ENCODE data around the gene SRRM4.

SRRM4 gene

DNA sequence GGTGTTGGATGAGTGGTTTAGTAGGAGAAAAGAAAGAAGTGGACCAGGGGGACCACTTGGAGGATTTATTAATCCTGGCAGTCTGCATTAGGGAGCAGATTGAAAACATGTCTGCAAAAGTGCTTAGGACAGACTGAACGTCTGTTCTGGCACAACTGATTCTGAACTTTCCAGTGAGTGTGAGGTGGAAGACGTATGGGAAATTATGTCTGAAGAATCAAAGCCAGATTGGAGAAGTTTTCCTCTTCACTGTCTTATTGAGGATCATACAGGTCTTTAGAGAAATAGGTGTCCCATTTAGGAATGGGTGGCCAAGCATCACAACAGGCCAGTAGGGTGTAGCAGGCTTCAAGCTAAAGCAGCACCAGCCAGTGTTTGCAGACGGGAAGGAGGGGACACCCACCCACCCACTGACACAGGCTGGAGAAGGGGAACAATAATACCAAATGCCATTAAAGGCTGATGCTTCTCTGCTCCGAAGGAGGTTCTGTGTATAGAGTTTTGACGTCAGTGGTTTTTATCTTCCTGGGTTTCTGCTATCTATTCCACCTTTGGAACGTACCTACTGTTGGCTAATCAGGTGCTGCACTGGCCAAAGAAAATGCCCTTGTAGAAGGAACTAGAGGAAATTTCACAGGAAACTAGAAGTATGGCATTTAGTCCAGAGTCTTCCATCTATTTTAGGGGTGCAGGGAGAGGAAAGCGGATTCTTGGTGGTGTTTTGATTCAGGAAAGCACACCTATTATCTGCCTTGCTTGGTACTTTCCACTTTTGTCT lies 1.8 kb downstream of the SRRM4 start:
- TF ChIP-seq POLR2A (IDR thresholded peaks at IDR 0.05; ENCODE audit: extremely low read depth, insufficient read length): no peak
- TF ChIP-seq MYC (IDR thresholded peaks at IDR 0.05; ENCODE audit: low read depth, low read length): no peak
- TF ChIP-seq, protein P1, sequence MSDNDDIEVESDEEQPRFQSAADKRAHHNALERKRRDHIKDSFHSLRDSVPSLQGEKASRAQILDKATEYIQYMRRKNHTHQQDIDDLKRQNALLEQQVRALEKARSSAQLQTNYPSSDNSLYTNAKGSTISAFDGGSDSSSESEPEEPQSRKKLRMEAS (IDR thresholded peaks at IDR 0.05; ENCODE audit: low read depth, low read length): no peak
- TF ChIP-seq, protein P2, sequence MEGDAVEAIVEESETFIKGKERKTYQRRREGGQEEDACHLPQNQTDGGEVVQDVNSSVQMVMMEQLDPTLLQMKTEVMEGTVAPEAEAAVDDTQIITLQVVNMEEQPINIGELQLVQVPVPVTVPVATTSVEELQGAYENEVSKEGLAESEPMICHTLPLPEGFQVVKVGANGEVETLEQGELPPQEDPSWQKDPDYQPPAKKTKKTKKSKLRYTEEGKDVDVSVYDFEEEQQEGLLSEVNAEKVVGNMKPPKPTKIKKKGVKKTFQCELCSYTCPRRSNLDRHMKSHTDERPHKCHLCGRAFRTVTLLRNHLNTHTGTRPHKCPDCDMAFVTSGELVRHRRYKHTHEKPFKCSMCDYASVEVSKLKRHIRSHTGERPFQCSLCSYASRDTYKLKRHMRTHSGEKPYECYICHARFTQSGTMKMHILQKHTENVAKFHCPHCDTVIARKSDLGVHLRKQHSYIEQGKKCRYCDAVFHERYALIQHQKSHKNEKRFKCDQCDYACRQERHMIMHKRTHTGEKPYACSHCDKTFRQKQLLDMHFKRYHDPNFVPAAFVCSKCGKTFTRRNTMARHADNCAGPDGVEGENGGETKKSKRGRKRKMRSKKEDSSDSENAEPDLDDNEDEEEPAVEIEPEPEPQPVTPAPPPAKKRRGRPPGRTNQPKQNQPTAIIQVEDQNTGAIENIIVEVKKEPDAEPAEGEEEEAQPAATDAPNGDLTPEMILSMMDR (IDR thresholded peaks at IDR 0.05; ENCODE audit: low read depth, low read length): no peak
- no peak for DNase-seq (ENCODE audit: low read depth)

DNA sequence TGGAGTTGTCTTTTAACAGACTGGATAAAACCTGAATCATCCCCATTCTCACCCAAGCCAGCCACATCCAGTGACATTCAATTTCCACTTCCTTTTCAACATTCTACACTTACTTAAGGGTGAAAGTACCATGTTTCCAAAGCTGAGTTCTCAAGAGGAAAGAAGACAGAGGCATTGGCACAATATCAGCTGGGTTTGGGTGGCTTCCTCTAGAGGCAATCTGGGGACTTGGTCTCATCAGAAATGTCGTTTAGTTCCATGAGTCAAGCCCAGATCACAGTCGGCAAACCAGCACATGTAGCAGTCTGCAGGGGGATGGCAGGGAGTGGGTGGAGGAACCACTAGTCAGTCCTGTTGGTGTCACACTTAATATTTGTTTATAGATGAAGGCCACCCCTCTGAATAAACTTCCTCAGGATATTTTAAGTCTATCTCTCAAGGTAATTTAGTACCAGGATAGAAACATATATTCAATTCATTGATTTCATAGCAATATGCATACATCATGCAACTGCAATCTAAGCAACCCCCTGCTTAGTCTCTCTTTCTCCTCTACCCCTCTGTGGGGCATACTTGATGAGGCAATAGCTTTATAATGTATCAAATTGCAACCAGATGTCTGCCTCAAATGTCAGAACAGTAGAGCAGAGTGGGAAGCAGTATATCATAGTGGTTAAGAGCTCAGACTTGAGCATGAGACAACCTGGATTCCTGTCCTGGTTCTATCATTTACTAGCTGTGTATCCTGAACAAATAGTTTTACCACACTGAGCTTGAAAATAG lies 3.0 kb downstream of the SRRM4 start:
- no peak for TF ChIP-seq MYC (IDR thresholded peaks at IDR 0.05; ENCODE audit: low read depth, low read length)
- TF ChIP-seq, protein P1 (IDR thresholded peaks at IDR 0.05; ENCODE audit: low read depth, low read length): no peak
- no peak for TF ChIP-seq POLR2A (IDR thresholded peaks at IDR 0.05; ENCODE audit: extremely low read depth, insufficient read length)
- TF ChIP-seq, protein P2 (IDR thresholded peaks at IDR 0.05; ENCODE audit: low read depth, low read length): no peak
- H3K4me3 ChIP-seq (ENCODE audit: low read depth, low read length): no peak overlapping the region
- no peak for DNase-seq (ENCODE audit: low read depth)

More for the DNA sequence above, 1.8 kb downstream of the SRRM4 start:
- H3K4me3 ChIP-seq (ENCODE audit: low read depth, low read length): no peak overlapping the region

DNA sequence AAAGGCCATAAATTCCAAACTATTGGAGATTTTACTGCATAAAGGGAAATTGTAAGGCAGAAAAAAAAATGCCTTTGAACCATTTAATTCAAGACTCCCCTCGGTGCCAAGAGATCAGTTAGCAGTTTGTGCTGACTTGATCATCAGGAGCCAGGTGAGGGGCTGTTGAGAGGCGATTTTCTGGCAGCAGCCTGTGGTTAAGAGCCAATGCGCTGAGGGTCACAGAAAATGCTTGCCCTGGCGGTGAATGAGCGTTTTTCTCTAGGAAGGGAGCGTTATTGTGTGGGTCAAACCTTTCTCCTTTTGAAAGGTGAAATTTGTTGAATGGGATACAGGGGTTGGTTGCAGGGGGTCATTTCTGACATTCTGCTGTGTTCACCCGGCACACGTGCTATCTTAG lies 4.7 kb downstream of the SRRM4 start:
- no peak overlapping the region for H3K4me3 ChIP-seq (ENCODE audit: low read depth, low read length)
- TF ChIP-seq, protein P1 (IDR thresholded peaks at IDR 0.05; ENCODE audit: low read depth, low read length): no peak
- no peak for DNase-seq (ENCODE audit: low read depth)

DNA sequence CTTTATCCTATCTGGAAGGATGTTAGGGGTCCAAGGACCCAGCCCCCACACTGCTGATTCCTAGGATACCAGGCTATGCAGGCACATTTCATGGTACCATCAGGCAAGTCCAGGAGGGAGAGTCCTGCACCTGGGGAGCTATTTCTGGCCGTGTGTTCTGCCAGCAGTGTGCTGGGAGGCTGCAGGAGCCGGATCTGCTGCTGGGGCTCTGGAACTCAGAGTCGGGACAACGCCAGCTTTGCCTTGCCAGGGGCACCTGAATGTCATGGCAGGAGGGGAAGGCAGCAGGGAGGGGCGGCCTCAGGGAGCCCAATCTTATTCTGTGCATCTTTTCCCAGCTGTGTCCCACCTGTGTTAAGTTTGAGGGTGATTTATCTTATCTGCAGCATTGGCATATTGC lies 17.8 kb downstream of the SRRM4 start:
- DNase-seq (ENCODE audit: low read depth): no peak
- no peak for TF ChIP-seq POLR2A (IDR thresholded peaks at IDR 0.05; ENCODE audit: extremely low read depth, insufficient read length)
- TF ChIP-seq, protein P2 (IDR thresholded peaks at IDR 0.05; ENCODE audit: low read depth, low read length): no peak
- H3K4me3 ChIP-seq (ENCODE audit: low read depth, low read length): no peak overlapping the region

DNA sequence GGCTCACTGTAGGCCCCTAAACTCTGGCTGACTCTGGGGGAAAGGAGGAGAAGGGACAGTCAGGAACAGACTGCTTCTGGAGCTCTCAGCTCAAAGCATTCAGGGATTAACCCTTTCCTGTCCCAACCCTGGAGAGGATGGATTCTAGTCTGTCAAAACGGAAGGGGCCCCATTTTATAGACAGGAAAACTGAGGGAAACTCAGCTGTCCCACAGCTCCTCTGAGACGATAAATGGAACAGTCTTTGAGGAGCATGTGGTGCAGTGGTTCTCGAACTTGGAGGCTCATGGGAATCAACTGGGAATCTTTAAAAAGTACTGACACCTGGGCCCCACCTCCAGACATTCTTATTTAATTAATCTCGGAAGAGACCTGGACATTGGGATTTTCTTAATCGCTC lies 23.7 kb downstream of the SRRM4 start:
- H3K4me3 ChIP-seq (ENCODE audit: low read depth, low read length): no peak overlapping the region
- DNase-seq (ENCODE audit: low read depth): no peak
- TF ChIP-seq POLR2A (IDR thresholded peaks at IDR 0.05; ENCODE audit: extremely low read depth, insufficient read length) (no peak), MYC (IDR thresholded peaks at IDR 0.05; ENCODE audit: low read depth, low read length) (no peak)
- TF ChIP-seq, protein P2 (IDR thresholded peaks at IDR 0.05; ENCODE audit: low read depth, low read length): no peak
- TF ChIP-seq, protein P1 (IDR thresholded peaks at IDR 0.05; ENCODE audit: low read depth, low read length): no peak

- DNase-seq (ENCODE audit: low read depth): no peak
- H3K4me3 ChIP-seq (ENCODE audit: low read depth, low read length): no peak overlapping the region
- TF ChIP-seq POLR2A (IDR thresholded peaks at IDR 0.05; ENCODE audit: extremely low read depth, insufficient read length): no peak
- no peak for TF ChIP-seq MYC (IDR thresholded peaks at IDR 0.05; ENCODE audit: low read depth, low read length)
- TF ChIP-seq, protein P1 (IDR thresholded peaks at IDR 0.05; ENCODE audit: low read depth, low read length): no peak
- TF ChIP-seq, protein P2 (IDR thresholded peaks at IDR 0.05; ENCODE audit: low read depth, low read length): no peak
Measured at GRCh38 chr12:119005913-119006312, 24.6 kb downstream of the SRRM4 start.

All from NB4 (cell line).